Femur (tissue), 1 donor: ENCODE results near the gene FAM72C.
"Not testable (repeated sequence)": the region's sequence is repeated elsewhere in the genome, so short reads cannot be mapped to it uniquely, and the experiment has no call there.

Experiments
- DNase-seq: peaks from one replicate; pipeline ENCODE4 v3.0.0-alpha.2; 2017

Gene FAM72C

GRCh38 chr1:143971924-143972700 lies at the start of gene FAM72C:
TSS of gene FAM72C (minus strand) at chr1:143971986. CDS start at chr1:143971141, 845 bp downstream.
- DNase-seq, result not testable (repeated sequence)

DNA sequence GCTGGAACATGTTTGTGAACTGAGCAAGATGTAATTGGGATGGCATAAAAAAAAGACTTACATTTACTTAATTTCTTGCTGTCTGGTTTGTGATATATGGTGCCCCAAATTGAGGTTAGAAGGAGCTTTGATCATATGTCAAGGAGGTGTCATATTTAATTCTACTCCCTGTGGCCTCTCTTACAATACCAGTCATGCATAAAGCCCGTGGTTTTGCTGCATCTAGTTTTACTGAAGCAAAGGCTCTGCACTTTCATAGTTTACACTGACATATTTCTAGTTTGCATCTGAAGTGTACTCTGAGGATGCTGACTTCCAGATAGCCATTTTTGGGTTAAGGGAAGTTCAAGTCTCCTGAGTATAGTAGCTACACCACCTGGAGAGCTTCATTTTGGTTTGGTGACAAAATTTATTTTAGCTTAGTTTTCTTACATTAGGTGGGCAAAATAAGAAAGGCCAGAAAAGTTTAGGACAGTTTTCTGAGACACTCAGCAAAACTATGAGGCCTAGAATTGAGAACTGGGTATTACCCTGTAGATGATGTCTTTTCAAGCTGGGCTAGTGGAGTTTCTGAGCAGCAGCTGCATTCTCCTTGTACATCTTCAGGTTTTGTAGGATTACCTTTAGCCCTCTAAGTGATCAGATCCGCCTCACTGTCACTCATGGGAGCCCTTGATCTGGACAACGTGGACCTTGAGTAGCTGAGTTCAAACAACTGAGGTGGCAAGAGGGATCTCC lies 48.4 kb upstream of the FAM72C start:
- DNase-seq, result not testable (repeated sequence)

GRCh38 chr1:144019101-144019500 lies 47.3 kb upstream of the FAM72C start:
- DNase-seq, result not testable (repeated sequence)

- not testable (repeated sequence) for DNase-seq
Measured at GRCh38 chr1:144015180-144015966, 43.6 kb upstream of the FAM72C start.

DNA sequence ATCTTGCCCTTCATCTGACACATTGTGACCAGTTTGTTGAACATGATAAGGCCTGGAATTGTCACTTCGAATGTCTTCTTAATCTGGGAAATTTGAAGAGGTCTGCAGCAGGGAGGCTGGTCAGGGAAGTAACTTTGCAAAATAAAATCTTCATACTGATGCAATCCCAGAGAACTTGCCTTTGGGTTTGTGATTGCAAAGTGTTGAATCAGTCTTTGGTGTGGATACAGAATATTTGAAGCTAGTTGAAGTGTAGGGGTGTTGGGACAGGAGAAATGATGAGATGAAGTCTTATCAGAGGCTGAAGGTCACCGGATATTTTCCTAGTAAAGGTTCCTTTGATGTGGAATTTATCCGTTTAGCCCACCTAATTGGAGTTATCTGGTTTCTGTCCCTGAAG lies 42.7 kb upstream of the FAM72C start:
- DNase-seq, result not testable (repeated sequence)

DNA sequence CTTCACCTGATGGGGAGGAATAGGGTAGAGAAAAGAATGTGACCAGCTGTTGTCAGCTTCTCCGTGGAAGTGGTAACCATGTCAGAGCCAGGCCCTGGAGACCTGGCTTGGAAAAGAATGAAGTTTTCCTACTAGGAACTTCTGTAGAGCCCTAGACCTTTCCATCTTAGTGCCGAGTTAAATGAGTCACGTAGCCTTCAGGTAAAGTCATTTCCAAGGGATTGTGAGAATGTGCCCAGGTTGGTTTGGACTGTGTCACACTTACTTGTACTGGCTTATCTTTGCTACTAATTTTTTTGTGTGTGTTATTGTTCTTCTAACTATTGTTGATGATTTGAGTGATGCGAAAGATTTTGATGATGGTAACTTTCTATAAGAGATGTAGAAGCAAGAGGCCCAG lies 42.3 kb upstream of the FAM72C start:
- not testable (repeated sequence) for DNase-seq

DNA sequence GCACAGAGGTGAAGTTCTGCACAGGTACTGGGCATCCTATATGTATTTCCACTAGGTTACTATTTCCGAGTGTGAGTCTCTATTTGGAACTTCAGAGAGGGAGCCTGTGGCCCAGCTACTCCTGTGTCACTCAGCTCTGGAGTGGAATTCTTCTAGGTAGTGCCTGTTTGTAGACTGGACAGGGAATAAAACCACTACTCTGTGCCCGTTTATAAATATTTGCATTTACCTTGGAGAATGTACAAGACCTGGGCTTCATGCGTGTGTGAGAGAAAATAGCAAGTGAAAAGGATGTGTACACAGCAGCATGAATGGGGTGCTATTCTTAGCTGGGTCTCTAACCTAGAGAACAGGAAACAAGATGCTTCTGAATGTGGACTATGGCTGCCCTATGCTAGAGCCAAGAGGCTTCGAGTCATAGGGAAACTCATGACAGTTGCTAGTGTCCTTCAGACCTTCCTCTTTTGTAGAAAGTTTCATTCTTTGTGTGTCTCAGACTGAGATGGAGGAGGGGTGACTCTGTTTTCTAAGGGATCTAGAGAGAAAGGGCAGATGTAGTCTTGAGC lies 40.5 kb upstream of the FAM72C start:
- not testable (repeated sequence) for DNase-seq

- DNase-seq, result not testable (repeated sequence)
Measured at GRCh38 chr1:144009410-144009809, 37.6 kb upstream of the FAM72C start.

DNA sequence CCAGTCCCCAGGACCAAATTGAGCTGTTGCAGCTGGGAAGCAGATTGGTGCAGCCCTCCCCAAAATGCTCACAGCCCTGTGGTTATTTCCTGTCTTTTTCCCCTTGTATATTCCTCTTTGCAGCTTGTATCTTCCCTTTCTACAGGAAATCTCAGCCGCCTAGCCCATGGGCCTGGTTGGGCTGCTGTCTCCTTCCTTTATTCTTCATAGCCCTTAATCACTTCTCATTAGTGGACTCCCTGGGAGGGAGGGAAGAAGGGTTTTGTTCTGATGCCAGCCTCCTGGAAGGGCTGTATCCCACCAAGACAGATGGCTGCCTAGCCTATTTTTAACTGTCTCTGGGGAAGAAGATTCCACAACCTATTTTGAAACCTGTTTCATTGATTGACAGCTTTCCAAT lies 32.5 kb upstream of the FAM72C start:
- DNase-seq, result not testable (repeated sequence)

GRCh38 chr1:144003306-144004029 lies 31.7 kb upstream of the FAM72C start:
- not testable (repeated sequence) for DNase-seq

- not testable (repeated sequence) for DNase-seq
Measured at GRCh38 chr1:144002141-144002881, 30.5 kb upstream of the FAM72C start.

- not testable (repeated sequence) for DNase-seq
Measured at GRCh38 chr1:144001077-144001476, 29.3 kb upstream of the FAM72C start.

GRCh38 chr1:143996020-143996419 lies 24.2 kb upstream of the FAM72C start:
- not testable (repeated sequence) for DNase-seq

DNA sequence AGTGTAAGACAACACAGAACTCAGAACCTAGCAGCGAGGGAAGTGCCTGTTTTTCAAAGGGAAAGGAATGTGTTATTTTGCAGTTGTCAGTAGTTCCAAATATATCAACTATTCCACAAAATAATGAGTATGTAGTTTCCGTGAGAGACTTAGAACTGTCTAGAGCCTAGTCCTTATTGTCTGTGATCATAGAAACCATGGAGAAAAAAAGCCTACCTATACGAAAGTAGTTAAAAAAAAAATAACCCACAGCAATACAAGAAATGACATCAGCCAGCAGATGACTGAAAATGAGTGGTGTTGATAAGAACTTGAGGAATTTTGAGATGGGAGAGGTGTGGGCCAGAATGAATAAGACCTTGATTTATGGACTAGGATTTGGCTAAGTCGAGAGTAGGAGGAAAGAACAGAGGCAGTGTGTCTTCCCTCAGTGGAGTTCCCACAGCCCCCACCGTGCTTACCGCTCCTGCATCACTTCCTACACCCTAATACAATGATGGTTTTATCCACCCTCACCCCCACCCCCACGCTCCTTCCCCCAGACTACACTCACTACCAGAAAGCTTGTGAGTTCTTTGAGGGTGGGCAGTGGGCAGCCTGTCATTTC lies 21.6 kb upstream of the FAM72C start:
- DNase-seq, result not testable (repeated sequence)

GRCh38 chr1:143990699-143991098 lies 18.9 kb upstream of the FAM72C start:
- not testable (repeated sequence) for DNase-seq

DNA sequence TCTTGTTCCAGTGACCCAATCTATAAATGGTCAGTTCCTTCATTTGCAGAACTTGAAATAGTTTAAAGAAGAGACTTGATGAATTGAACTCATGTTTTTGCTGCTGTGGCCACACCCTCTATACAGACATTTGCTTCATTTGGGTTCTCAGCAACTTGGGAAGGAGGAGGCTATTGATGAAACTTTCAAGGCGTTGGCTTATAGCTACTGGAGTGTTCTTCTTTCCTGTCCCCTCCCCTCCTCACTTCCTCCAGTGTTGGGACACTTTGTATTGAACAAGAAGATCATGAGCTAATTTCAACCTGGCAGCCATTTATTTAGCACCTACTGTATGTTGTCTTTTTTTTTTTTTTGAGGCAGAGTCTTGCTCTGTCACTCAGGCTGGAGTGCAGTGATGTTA lies 17.9 kb upstream of the FAM72C start:
- not testable (repeated sequence) for DNase-seq

DNA sequence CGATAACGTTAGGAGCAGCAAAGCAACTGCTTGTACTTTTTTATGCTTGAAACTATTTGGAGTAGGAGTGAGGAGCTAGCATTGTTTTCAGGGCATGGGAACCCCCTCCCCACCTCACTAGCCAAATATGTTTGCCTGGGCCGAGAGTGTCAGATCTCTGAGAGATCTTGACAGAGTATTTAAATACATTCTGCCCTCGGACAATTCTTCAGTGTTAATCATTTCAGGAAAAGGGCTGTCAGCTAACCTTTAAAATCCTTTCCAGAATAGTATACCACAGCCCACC lies 17.6 kb upstream of the FAM72C start:
- DNase-seq, result not testable (repeated sequence)

- DNase-seq, result not testable (repeated sequence)
Measured at GRCh38 chr1:143988602-143989426, 17.0 kb upstream of the FAM72C start.

DNA sequence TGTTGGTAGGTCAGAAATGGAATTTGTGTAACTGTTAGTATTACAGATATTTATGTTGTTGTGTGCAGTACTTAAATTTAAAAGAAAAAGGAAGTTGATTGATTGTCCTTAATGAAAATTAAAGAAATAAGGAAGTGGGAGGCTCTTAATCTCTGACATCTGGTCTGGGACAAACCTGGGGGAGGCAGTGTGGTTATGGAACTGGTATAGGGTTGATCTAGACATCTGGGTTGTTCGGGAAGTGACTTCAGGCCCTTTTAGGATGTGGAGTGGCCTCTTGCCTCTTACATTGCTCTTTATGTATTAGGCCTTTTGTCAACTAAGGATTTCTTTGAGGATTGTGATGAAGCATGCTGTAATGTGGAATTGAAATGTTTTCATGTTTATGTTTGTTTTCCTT lies 16.1 kb upstream of the FAM72C start:
- not testable (repeated sequence) for DNase-seq
